Left cardiac atrium (tissue), 4 donors: Measurements from ENCODE around the gene RNF40. TPM values are rescaled to one million over a fixed set of nuclear protein-coding genes. Genes with fewer than 3 reads are reported as not detected.
"Not testable (repeated sequence)": the region's sequence is repeated elsewhere in the genome, so short reads cannot be mapped to it uniquely, and the experiment has no call there.

Source experiments
- ATAC-seq, 2 donors: fragments of 200-7000 bp; cut with Tn5 transposase; one replicate each; pipeline ENCODE4 v1.9.1; 2020; ENCODE audit warnings: mild to moderate bottlenecking in 2 of 2, moderate library complexity in 2 of 2
- DNase-seq: peaks from one replicate; pipeline ENCODE4 v3.0.0-alpha.2; 2020
- intact Hi-C, 2 donors: fragments of 100-400 bp; cut with DNase I; formaldehyde crosslinking; loops; one replicate each; pipeline versions ENCODE4 v1.14.1 to v1.15.1; 2022 to 2023
- total RNA-seq, 2 donors: library from RNA; stranded (reverse); fragmentation: NEBNext Ultra II Directional; extraction: Animal tissue kit (Norgen Biotek cat#: 25700); gene quantifications; one replicate each; pipeline ENCODE4 v1.2.1, GENCODE V29; 2021
- donor health status: DM: no; HTN: yes; CAD: no.
- donor health status: DM: no; HTN: yes; CAD: no; lungs with severe emphysema.
- donor health status: DM: yes; HTN: yes; CAD: no.
- donor health status: Dilated cardiomyopathy.

Gene RNF40
- total RNA-seq, 2 donors from 2014 or later: 41.2 to 72.1 TPM

- intact Hi-C loops: no loop called here
- ATAC-seq (no peak), DNase-seq (no peak)
Observed at GRCh38 chr16:30794634-30795033, 32.5 kb downstream of the RNF40 start.

DNA sequence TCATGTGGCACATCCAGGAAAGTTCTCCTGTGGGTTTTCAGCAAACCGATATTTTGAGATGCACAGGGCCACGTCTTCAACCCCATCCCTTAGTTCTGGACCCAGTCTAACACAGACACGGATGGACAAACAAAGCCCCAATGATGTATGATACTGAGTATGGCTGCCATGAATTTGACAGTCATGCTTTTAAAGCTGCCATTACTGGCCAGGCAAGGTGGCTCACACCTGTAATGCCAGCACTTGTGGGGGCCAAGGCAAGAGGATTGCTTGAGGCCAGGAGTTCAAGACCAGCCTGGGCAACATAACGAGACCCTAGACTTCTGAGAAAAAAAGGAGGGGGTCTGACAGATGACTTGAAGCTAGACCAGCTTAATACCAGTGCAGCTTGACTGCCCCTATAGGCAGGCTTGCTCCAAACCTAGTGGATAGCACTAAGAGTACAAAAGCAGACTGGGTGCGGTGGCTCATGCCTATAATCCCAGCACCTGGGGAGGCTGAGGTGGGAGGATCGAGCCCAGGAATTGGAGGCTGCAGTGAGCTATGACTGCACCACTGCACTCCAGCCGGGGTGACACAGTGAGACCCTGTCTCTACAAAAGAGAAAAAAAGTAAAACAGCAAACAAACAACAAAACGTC lies 35.7 kb downstream of the RNF40 start:
- no peak for ATAC-seq
- no peak for DNase-seq
- intact Hi-C loops: no loop called here

- no peak for DNase-seq
- ATAC-seq: no peak
- intact Hi-C loops: no loop called here
Observed at GRCh38 chr16:30802936-30803335, 40.8 kb downstream of the RNF40 start.

DNA sequence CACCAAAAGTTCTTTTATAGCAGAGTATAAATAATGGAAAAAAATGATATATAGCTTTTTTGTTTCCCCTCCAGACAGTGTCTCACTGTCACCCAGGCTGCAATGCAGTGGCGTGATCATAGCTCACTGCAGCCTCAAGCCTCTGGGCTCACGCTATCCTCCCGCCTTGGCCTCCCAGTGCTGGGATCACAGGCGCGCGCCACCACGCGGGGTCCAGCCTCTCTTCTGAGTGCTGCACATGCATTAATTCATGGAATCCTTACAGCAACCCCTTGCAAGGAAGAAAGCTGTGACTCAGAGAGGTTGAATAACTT lies 42.9 kb downstream of the RNF40 start:
- intact Hi-C loops: loop anchor here in 1 of 2 donors (1.0 kb wide), 1 partner anchor 18 kb away; the partner anchor contains the start of gene ZNF629
- DNase-seq: no peak

GRCh38 chr16:30805370-30806169 lies 43.4 kb downstream of the RNF40 start:
- intact Hi-C loops: loop anchor here in 1 of 2 donors (1.0 kb wide), 1 partner anchor 18 kb away; the partner anchor contains the start of gene ZNF629
- DNase-seq: peak; percentile 94
- ATAC-seq: peak; percentile 97 to 99

More for the DNA sequence above, 42.9 kb downstream of the RNF40 start:
- ATAC-seq: peak in 1 of 2 donors; percentile 6

DNA sequence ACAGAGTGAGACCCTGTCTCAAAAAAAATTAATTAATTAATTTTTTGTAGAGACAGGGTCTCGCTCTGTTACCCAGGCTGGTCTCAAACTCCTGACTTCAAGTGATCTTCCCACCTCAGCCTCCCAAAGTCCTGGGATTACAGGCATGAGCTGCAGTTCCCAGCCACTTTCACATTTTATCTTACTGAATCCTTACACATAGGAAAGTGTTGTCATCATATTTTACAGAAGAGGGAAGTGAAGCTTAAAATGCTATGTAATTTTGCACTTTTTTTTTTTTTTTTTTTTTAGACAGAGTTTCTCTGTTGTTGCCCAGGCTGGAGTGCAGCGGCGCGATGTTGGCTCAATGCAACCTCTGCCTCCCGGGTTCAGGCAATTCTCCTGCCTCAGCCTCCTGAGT lies 46.0 kb downstream of the RNF40 start:
- intact Hi-C loops: no loop called here
- no peak for DNase-seq
- no peak for ATAC-seq

- intact Hi-C loops, ATAC-seq, DNase-seq: not testable (repeated sequence)
Observed at GRCh38 chr16:30808890-30809426, 46.8 kb downstream of the RNF40 start.

GRCh38 chr16:30809675-30810074 lies 47.6 kb downstream of the RNF40 start:
- intact Hi-C loops, DNase-seq, ATAC-seq: not testable (repeated sequence)

DNA sequence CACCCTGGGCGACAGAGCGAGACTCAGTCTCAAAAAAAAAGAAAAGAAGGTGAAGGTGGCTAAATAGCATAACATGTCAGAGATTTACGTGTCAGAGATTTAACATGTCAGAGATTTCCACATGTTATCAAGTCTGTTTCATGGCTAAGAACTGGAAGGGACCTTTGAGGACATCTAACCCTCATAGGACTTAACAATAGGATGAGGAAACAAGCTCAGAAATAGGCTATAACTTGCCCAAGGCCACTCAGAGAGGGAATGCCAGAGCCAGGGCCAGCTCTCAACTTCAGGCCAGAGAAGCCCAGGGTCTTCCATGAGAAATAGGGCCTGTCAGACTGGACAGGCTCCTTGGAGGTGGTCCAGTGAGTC lies 51.7 kb downstream of the RNF40 start:
- intact Hi-C loops: no loop called here
- ATAC-seq: peak in 1 of 2 donors; percentile 32
- DNase-seq: no peak

- intact Hi-C loops: no loop called here
- no peak for ATAC-seq
- DNase-seq: no peak
Observed at GRCh38 chr16:30816769-30817168, 54.6 kb downstream of the RNF40 start.

DNA sequence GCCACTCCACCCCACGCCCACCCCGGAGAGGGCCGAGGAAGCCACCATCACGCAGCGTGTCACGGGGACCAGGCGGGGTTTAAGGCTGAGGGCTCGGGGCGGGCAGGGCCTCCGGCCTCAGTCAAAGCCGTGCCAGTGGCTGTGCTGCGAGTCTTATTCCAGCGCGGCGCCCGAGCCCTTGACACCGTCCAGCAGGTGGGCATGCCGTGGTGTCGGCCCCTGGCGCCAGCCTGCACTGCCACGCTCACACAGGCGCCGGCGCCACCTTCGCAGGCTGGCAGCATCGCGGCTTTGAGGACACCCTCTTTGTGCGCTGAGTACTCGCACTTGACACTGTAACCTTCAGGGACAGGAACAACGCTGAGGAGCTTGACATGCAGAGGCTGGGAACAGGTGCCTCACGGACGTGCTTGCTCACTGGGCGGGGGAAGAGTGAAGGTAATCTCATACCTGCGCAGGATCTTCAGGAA lies 58.9 kb downstream of the RNF40 start:
- ATAC-seq (no peak), DNase-seq (no peak)
- intact Hi-C loops: no loop called here

DNA sequence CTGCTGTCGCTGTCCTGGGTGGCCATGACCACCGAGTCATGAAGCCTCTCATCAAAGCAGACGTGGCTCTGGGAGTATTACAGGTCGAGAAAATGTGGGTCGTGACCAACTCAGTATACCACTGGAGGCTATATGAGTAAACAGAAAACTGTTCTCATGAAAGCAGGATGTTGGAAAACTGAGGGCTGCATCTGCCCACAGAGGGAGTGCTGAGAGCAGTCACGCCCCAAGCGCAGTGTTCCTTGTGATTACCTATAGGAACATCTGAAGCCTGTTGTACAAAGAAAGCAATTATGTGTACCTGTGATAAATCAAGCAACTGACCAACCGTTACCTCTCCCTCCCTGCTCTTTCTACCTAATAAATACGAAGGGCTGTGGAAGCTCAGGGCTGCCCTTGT lies 59.3 kb downstream of the RNF40 start:
- DNase-seq, intact Hi-C loops, ATAC-seq: not testable (repeated sequence)

- DNase-seq (no peak), ATAC-seq (no peak)
- intact Hi-C loops: no loop called here
Observed at GRCh38 chr16:30821891-30822290, 59.8 kb downstream of the RNF40 start.

Other genes starting within 250 kb of the RNF40 start
- 10 to 100 TPM; 46.4 to 55.5 TPM for gene ZNF768, start 235.8 kb upstream of the RNF40 start, total RNA-seq
- gene ZNF747, start 227.5 kb upstream of the RNF40 start, total RNA-seq: 1 to 10 TPM; 8.0 to 8.2 TPM
- 1 to 10 TPM; 5.7 to 8.7 TPM for gene ZNF764, start 203.9 kb upstream of the RNF40 start, total RNA-seq
- 10 to 100 TPM in 1 of 2 donors, 1 to 10 TPM in 1; 7.9 to 12.5 TPM for gene ZNF688, start 190.6 kb upstream of the RNF40 start, total RNA-seq
- gene ZNF785, start 176.6 kb upstream of the RNF40 start, total RNA-seq: 1 to 10 TPM; 8.2 to 9.8 TPM
- gene ZNF689, start 151.9 kb upstream of the RNF40 start, total RNA-seq: 1 to 10 TPM; 5.2 to 6.6 TPM
- 10 to 100 TPM; 23.7 to 24.0 TPM for gene PRR14, start 111.4 kb upstream of the RNF40 start, total RNA-seq
- gene FBRS, start 103.9 kb upstream of the RNF40 start, total RNA-seq: 10 to 100 TPM; 29.5 to 37.2 TPM
- 10 to 100 TPM; 42.3 to 45.9 TPM for gene SRCAP, start 63.2 kb upstream of the RNF40 start, total RNA-seq
- 10 to 100 TPM; 17.8 to 18.6 TPM for gene PHKG2, start 13.9 kb upstream of the RNF40 start, total RNA-seq
- 1 to 10 TPM in 1 of 2 donors, under 1 TPM in 1; 0.52 to 1.1 TPM for gene CFAP119, start 260 bp upstream of the RNF40 start, total RNA-seq
- 10 to 100 TPM; 16.6 to 28.3 TPM for gene ZNF629, start 24.9 kb downstream of the RNF40 start, total RNA-seq
- 10 to 100 TPM; 20.9 to 27.9 TPM for gene BCL7C, start 131.8 kb downstream of the RNF40 start, total RNA-seq
- gene CTF1, start 134.3 kb downstream of the RNF40 start, total RNA-seq: 1 to 10 TPM; 6.8 to 7.3 TPM
- 10 to 100 TPM in 1 of 2 donors, 1 to 10 TPM in 1; 6.4 to 10.1 TPM for gene FBXL19, start 161.2 kb downstream of the RNF40 start, total RNA-seq
- gene ORAI3, start 186.7 kb downstream of the RNF40 start, total RNA-seq: 10 to 100 TPM in 1 of 2 donors, 1 to 10 TPM in 1; 8.8 to 14.2 TPM
- gene SETD1A, start 195.4 kb downstream of the RNF40 start, total RNA-seq: 10 to 100 TPM in 1 of 2 donors, 1 to 10 TPM in 1; 9.2 to 10.9 TPM
- 1 to 10 TPM; 9.8 to 10.0 TPM for gene HSD3B7, start 222.9 kb downstream of the RNF40 start, total RNA-seq
- 1 to 10 TPM; 1.1 to 1.2 TPM for gene STX1B, start 248.3 kb downstream of the RNF40 start, total RNA-seq